HepG2 (cell line): ENCODE data around the gene ARHGEF39. TPM values are rescaled to one million over a fixed set of nuclear protein-coding genes. Genes with fewer than 3 reads are reported as not detected.

Experiments
- ATF1 ChIP-seq: IDR thresholded peaks from 2 replicates; pipeline ENCODE4 v1.6.1; 2016; ENCODE audit warnings: mild to moderate bottlenecking, control low read depth
- GPN1 ChIP-seq: sonication (generic); formaldehyde crosslinking; IDR thresholded peaks from 2 replicates; pipeline ENCODE4 v1.5.1; 2020; ENCODE audit warnings: missing genetic modification reagents, borderline replicate concordance
- MLLT10 ChIP-seq: sonication (generic); formaldehyde crosslinking; IDR thresholded peaks from 2 replicates; pipeline ENCODE4 v1.4.0; 2020; ENCODE audit warnings: missing genetic modification reagents
- MXD1 ChIP-seq: sonication (generic); formaldehyde crosslinking; IDR thresholded peaks from 2 replicates; pipeline ENCODE4 v1.4.0; 2020; ENCODE audit warnings: mild to moderate bottlenecking, missing genetic modification reagents
- PAXIP1 ChIP-seq: sonication (generic); formaldehyde crosslinking; conservative IDR thresholded peaks from 2 replicates; pipeline ENCODE4 v1.4.0; 2020; ENCODE audit warnings: mild to moderate bottlenecking, missing genetic modification reagents, moderate library complexity
- PITX1 ChIP-seq: sonication (generic); formaldehyde crosslinking; IDR thresholded peaks from 2 replicates; pipeline ENCODE4 v1.5.1; 2020; ENCODE audit warnings: mild to moderate bottlenecking, missing genetic modification reagents
- SMARCE1 ChIP-seq: fragments of 450-650 bp; IDR thresholded peaks from 2 replicates; pipeline ENCODE4 v1.6.1; 2017; ENCODE audit warnings: borderline replicate concordance
- TBX3 ChIP-seq: fragments of 450-650 bp; IDR thresholded peaks from 2 replicates; pipeline ENCODE4 v1.6.1; 2017; ENCODE audit warnings: antibody characterized with exemption, mild to moderate bottlenecking, inconsistent platforms, borderline replicate concordance
- ZNF274 ChIP-seq: sonication (generic); formaldehyde crosslinking; IDR thresholded peaks from 2 replicates; pipeline ENCODE4 v1.5.1; 2020; ENCODE audit warnings: mild to moderate bottlenecking, missing genetic modification reagents
- ZNF280B ChIP-seq: sonication (generic); formaldehyde crosslinking; IDR thresholded peaks from 2 replicates; pipeline ENCODE4 v1.5.0; 2020; ENCODE audit warnings: missing genetic modification reagents, mild to moderate bottlenecking, borderline replicate concordance
- ZNF746 ChIP-seq: sonication (generic); formaldehyde crosslinking; IDR thresholded peaks from 2 replicates; pipeline ENCODE4 v1.8.0; 2022; ENCODE audit warnings: mild to moderate bottlenecking, missing genetic modification reagents
- ZNF777 ChIP-seq: sonication (generic); formaldehyde crosslinking; IDR thresholded peaks from 2 replicates; pipeline ENCODE4 v1.4.0; 2020; ENCODE audit warnings: missing genetic modification reagents
- polyA plus RNA-seq, 8 experiments: library from polyadenylated mRNA; depleted of rRNA in 3 of 8; stranded (reverse) in 7 of 8; unstranded in 1 of 8; fragments of >200 nt; fragmentation: Illumina TruSeq in 4 of 8; extraction: Trizol in 4 of 8; gene quantifications; 2 replicates each; pipeline versions ENCODE4 v1.2.1 to v1.2.3, GENCODE V29; 2011 to 2016; ENCODE audit warnings: low read depth in 4 of 8, missing spikeins in 1 of 8, mixed read lengths in 1 of 8; ENCODE audit not compliant: insufficient read depth in 1 of 8
- total RNA-seq, 5 experiments: library from RNA; depleted of rRNA; stranded (reverse); fragments of >200 nt; fragmentation: Illumina TruSeq; extraction: Trizol; gene quantifications; 2 replicates each; pipeline ENCODE4 v1.2.3, GENCODE V29; 2016; ENCODE audit warnings: low read depth in 1 of 5
- TF ChIP-seq, protein P1 (sequence below): sonication (generic); formaldehyde crosslinking; IDR thresholded peaks from 2 replicates; pipeline ENCODE4 v1.4.0; 2020; ENCODE audit warnings: mild to moderate bottlenecking, missing genetic modification reagents, borderline replicate concordance
- TF ChIP-seq, protein P2 (sequence below): sonication (generic); formaldehyde crosslinking; IDR thresholded peaks from 2 replicates; pipeline ENCODE4 v1.8.0; 2022; ENCODE audit warnings: mild to moderate bottlenecking, missing genetic modification reagents, borderline replicate concordance
- TF ChIP-seq, protein P3 (sequence below): IDR thresholded peaks from 2 replicates; pipeline ENCODE4 v1.6.1; 2016; ENCODE audit warnings: mild to moderate bottlenecking
- TF ChIP-seq, protein P4 (sequence below): IDR thresholded peaks from 2 replicates; pipeline ENCODE4 v1.6.1; 2016; ENCODE audit warnings: control low read depth

The ARHGEF39 gene
- total and polyA plus RNA-seq, 2 of the 13 experiments (the other 11 are each of a cell fraction or from before 2014, with no cell fraction given): 11.2 to 12.3 TPM

- TF ChIP-seq, protein P1, sequence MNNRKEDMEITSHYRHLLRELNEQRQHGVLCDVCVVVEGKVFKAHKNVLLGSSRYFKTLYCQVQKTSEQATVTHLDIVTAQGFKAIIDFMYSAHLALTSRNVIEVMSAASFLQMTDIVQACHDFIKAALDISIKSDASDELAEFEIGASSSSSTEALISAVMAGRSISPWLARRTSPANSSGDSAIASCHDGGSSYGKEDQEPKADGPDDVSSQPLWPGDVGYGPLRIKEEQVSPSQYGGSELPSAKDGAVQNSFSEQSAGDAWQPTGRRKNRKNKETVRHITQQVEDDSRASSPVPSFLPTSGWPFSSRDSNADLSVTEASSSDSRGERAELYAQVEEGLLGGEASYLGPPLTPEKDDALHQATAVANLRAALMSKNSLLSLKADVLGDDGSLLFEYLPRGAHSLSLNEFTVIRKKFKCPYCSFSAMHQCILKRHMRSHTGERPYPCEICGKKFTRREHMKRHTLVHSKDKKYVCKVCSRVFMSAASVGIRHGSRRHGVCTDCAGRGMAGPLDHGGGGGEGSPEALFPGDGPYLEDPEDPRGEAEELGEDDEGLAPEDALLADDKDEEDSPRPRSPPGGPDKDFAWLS: no peak
- TF ChIP-seq TBX3 (no peak), ZNF280B (CRISPR knock-in tag) (peak; percentile 37), ATF1 (CRISPR knock-in tag) (no peak), MXD1 (CRISPR knock-in tag) (peak; percentile 87), PAXIP1 (0 out of 2 replicates have a peak, but pooled peaks have one; percentile 2), GPN1 (no peak), ZNF274 (CRISPR knock-in tag) (peak; percentile 76; the same call in 1 of the 2 replicates), ZNF777 (peak; percentile 52), ZNF746 (CRISPR knock-in tag) (no peak), SMARCE1 (no peak), PITX1 (CRISPR knock-in tag) (peak; percentile 48; the same call in 1 of the 2 replicates), MLLT10 (CRISPR knock-in tag) (no peak)
- TF ChIP-seq, protein P2, sequence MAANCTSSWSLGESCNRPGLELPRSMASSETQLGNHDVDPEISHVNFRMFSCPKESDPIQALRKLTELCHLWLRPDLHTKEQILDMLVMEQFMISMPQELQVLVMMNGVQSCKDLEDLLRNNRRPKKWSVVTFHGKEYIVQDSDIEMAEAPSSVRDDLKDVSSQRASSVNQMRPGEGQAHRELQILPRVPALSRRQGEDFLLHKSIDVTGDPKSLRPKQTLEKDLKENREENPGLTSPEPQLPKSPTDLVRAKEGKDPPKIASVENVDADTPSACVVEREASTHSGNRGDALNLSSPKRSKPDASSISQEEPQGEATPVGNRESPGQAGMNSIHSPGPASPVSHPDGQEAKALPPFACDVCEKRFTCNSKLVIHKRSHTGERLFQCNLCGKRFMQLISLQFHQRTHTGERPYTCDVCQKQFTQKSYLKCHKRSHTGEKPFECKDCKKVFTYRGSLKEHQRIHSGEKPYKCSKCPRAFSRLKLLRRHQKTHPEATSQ: no peak
- TF ChIP-seq, protein P3, sequence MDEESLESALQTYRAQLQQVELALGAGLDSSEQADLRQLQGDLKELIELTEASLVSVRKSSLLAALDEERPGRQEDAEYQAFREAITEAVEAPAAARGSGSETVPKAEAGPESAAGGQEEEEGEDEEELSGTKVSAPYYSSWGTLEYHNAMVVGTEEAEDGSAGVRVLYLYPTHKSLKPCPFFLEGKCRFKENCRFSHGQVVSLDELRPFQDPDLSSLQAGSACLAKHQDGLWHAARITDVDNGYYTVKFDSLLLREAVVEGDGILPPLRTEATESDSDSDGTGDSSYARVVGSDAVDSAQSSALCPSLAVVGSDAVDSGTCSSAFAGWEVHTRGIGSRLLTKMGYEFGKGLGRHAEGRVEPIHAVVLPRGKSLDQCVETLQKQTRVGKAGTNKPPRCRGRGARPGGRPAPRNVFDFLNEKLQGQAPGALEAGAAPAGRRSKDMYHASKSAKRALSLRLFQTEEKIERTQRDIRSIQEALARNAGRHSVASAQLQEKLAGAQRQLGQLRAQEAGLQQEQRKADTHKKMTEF (CRISPR knock-in tag): peak; percentile 26; the same call in 1 of the 2 replicates
- TF ChIP-seq, protein P4, sequence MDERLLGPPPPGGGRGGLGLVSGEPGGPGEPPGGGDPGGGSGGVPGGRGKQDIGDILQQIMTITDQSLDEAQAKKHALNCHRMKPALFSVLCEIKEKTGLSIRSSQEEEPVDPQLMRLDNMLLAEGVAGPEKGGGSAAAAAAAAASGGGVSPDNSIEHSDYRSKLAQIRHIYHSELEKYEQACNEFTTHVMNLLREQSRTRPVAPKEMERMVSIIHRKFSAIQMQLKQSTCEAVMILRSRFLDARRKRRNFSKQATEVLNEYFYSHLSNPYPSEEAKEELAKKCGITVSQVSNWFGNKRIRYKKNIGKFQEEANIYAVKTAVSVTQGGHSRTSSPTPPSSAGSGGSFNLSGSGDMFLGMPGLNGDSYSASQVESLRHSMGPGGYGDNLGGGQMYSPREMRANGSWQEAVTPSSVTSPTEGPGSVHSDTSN (CRISPR knock-in tag): no peak
Observed at GRCh38 chr9:35658137-35658967, 6.6 kb downstream of the ARHGEF39 start, which contains the start of gene CCDC107 (continued).
